Panc1 (cell line): ENCODE measurements around the gene HLA-A. TPM values are rescaled to one million over a fixed set of nuclear protein-coding genes. Genes with fewer than 3 reads are reported as not detected.

Experiments used
- ATAC-seq: fragments of 200-7000 bp; cut with Tn5 transposase; 2 replicates; pipeline ENCODE4 v1.9.1; 2020; ENCODE audit warnings: mild to moderate bottlenecking, moderate library complexity
- BruUV-seq: library from RNA; stranded (reverse); fragments of 400-500 nt; replicated peaks from 2 replicates; lab custom pipeline; 2021; lab: Mats Ljungman, UMichigan
- CTCF ChIA-PET: fragments of 300-600 bp; sonication (Branson Sonifier 250); formaldehyde crosslinking; loops from one replicate; lab custom pipeline; 2022; ENCODE audit warnings: antibody characterized with exemption; lab: Charles Lee
- POLR2A ChIA-PET: fragments of 300-600 bp; sonication (Branson Sonifier 250); formaldehyde crosslinking; loops from one replicate; lab custom pipeline; 2022; ENCODE audit warnings: antibody characterized with exemption; lab: Charles Lee
- DNase-seq: peaks from one replicate; pipeline ENCODE4 v3.0.0-alpha.2; 2010; ENCODE audit warnings: low read depth, low spot score
- H3K27ac ChIP-seq: 2 replicates; pipeline ENCODE4 v1.5.1; 2011; ENCODE audit warnings: mild to moderate bottlenecking, low read length, inconsistent platforms
- H3K27me3 ChIP-seq: fragments of 200-500 bp; sonication (Bioruptor generic); 2 replicates; pipeline ENCODE4 v1.6.0; 2014; ENCODE audit warnings: low read length, inconsistent platforms; ENCODE audit not compliant: control insufficient read depth, insufficient read depth
- H3K36me3 ChIP-seq: fragments of 200-500 bp; sonication (Bioruptor generic); 2 replicates; pipeline ENCODE4 v1.5.1; 2014; ENCODE audit warnings: inconsistent platforms, mild to moderate bottlenecking, low read length, moderate library complexity; ENCODE audit not compliant: control insufficient read depth, insufficient read depth
- H3K4me1 ChIP-seq: 2 replicates; pipeline ENCODE4 v1.5.1; 2011; ENCODE audit warnings: inconsistent platforms, mild to moderate bottlenecking, low read length, moderate library complexity; ENCODE audit not compliant: control insufficient read depth, insufficient read depth
- H3K4me3 ChIP-seq, 2 experiments: 2 replicates each; pipeline ENCODE4 v1.5.1; 2011 to 2012; ENCODE audit warnings: low read depth in 2 of 2, low read length in 2 of 2, mild to moderate bottlenecking in 2 of 2, inconsistent platforms in 1 of 2, moderate library complexity in 1 of 2
- H3K9me3 ChIP-seq: fragments of 200-500 bp; sonication (Bioruptor generic); 2 replicates; pipeline ENCODE4 v1.5.1; 2014; ENCODE audit warnings: low read depth, mild to moderate bottlenecking, inconsistent platforms, low read length, moderate library complexity; ENCODE audit not compliant: control insufficient read depth, insufficient read depth
- POLR2AphosphoS5 ChIP-seq: IDR thresholded peaks from 2 replicates; pipeline ENCODE4 v1.6.1; 2012; ENCODE audit warnings: mild to moderate bottlenecking, low read depth, low read length, moderate library complexity
- SIN3A ChIP-seq: IDR thresholded peaks from 2 replicates; pipeline ENCODE4 v1.6.1; 2012; ENCODE audit warnings: low read depth, mild to moderate bottlenecking, low read length, moderate library complexity, borderline replicate concordance; ENCODE audit not compliant: insufficient read depth
- TCF7L2 ChIP-seq: IDR thresholded peaks from 2 replicates; pipeline ENCODE4 v1.6.1; 2011; ENCODE audit warnings: mild to moderate bottlenecking, low read depth, low read length, inconsistent platforms
- in situ Hi-C: cut with HindIII; loops from 2 replicates; pipeline ENCODE4 v1.10.0; 2016; ENCODE audit warnings: low sequenced_read_pairs, low pct_unique_long_range_greater_than_20kb
- intact Hi-C: fragments of 100-400 bp; cut with micrococcal nuclease; formaldehyde crosslinking; loops from one replicate; pipeline ENCODE4 v1.10.0; 2022; ENCODE audit not compliant: unreplicated experiment
- total RNA-seq: library from RNA; stranded (reverse); gene quantifications from one replicate; pipeline ENCODE4 v1.2.1, GENCODE V29; 2021; ENCODE audit not compliant: unreplicated experiment
- TF ChIP-seq, protein P1 (sequence below), 2 experiments: IDR thresholded peaks; 2 replicates each; pipeline ENCODE4 v1.6.1; 2011 to 2012; ENCODE audit warnings: low read depth in 2 of 2, control low read depth in 1 of 2, low read length in 1 of 2, mild to moderate bottlenecking in 1 of 2, moderate library complexity in 1 of 2; ENCODE audit not compliant: insufficient read depth in 1 of 2
- TF ChIP-seq, protein P2 (sequence below): fragments of 450-650 bp; IDR thresholded peaks from 2 replicates; pipeline ENCODE4 v1.5.1; 2017; ENCODE audit warnings: mild to moderate bottlenecking

The HLA-A gene
- total RNA-seq, 1 experiment from 2014 or later, result 397 TPM

DNA sequence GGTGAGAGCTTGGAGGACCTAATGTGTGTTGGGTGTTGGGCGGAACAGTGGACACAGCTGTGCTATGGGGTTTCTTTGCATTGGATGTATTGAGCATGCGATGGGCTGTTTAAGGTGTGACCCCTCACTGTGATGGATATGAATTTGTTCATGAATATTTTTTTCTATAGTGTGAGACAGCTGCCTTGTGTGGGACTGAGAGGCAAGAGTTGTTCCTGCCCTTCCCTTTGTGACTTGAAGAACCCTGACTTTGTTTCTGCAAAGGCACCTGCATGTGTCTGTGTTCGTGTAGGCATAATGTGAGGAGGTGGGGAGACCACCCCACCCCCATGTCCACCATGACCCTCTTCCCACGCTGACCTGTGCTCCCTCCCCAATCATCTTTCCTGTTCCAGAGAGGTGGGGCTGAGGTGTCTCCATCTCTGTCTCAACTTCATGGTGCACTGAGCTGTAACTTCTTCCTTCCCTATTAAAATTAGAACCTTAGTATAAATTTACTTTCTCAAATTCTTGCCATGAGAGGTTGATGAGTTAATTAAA lies 3.0 kb downstream of the HLA-A start:
- ATAC-seq, result no peak
- H3K27me3 ChIP-seq, result no peaks in the 10 kb centered on the region
- DNase-seq, result no peak
- in situ Hi-C loops, result no loop called here
- no peak overlapping the region for H3K27ac ChIP-seq
- H3K36me3 ChIP-seq, result no peaks in the 10 kb centered on the region
- POLR2A ChIA-PET, result no interaction called here
- intact Hi-C loops, result no loop called here
- no peak overlapping the region for H3K4me3 ChIP-seq
- CTCF ChIA-PET, result no interaction called here
- TF ChIP-seq, protein P1, sequence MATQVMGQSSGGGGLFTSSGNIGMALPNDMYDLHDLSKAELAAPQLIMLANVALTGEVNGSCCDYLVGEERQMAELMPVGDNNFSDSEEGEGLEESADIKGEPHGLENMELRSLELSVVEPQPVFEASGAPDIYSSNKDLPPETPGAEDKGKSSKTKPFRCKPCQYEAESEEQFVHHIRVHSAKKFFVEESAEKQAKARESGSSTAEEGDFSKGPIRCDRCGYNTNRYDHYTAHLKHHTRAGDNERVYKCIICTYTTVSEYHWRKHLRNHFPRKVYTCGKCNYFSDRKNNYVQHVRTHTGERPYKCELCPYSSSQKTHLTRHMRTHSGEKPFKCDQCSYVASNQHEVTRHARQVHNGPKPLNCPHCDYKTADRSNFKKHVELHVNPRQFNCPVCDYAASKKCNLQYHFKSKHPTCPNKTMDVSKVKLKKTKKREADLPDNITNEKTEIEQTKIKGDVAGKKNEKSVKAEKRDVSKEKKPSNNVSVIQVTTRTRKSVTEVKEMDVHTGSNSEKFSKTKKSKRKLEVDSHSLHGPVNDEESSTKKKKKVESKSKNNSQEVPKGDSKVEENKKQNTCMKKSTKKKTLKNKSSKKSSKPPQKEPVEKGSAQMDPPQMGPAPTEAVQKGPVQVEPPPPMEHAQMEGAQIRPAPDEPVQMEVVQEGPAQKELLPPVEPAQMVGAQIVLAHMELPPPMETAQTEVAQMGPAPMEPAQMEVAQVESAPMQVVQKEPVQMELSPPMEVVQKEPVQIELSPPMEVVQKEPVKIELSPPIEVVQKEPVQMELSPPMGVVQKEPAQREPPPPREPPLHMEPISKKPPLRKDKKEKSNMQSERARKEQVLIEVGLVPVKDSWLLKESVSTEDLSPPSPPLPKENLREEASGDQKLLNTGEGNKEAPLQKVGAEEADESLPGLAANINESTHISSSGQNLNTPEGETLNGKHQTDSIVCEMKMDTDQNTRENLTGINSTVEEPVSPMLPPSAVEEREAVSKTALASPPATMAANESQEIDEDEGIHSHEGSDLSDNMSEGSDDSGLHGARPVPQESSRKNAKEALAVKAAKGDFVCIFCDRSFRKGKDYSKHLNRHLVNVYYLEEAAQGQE (IDR thresholded peaks at IDR 0.05; ENCODE audit: insufficient read depth in 1 of 2, low read depth in 2 of 2, low read length in 1 of 2), result no peak
- H3K4me1 ChIP-seq, result peaks cover 4% of the 10 kb centered on the region
- no peaks in the 10 kb centered on the region for H3K9me3 ChIP-seq
- no TSS peak for BruUV-seq

DNA sequence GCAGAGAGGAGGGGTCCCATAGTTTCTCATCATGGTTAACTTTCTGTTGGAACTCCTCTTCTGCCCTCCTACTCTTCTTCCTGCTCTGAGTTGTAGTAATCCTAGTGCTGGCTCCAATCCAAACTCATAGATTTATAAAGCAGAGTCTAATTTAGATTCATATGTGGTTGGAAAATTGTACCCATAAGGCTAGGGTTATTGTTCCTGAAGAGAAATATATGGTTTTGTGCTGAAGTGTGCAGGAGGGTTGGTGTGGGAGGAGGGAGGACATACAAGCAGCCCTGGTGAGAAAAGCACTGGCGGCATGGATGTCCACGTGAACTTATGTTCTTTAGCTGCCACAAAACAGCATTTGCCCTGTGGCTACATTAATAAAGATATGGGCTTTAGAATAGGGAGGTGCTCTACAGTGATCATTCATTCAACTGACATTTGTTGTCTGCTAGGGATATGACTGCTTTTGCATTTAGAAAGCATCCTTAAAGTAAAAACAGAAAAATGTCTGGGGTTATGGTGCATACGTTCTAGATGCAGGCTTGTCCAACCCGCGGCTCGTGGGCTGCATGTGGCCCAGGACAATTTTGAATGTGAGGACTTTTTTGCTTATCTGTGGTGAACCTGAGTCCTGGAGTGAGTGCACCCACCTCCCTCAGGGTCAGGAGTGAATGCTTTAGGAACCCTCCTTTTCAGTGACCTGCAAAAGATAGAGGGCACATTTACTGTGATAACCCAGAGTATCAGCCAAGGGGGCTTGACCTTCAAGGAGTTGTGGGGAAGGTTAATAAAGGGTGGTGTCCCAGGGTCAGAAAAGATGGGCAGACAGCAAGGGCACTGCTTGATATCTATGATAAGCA lies 4.1 kb downstream of the HLA-A start:
- H3K36me3 ChIP-seq, result no peaks in the 10 kb centered on the region
- CTCF ChIA-PET, result interaction anchor here (0.7 kb wide), 1 partner anchor 197 kb away, joined by 4 read pairs; no protein-coding TSS in a partner anchor
- BruUV-seq, result no TSS peak
- intact Hi-C loops, result no loop called here
- H3K9me3 ChIP-seq, result no peaks in the 10 kb centered on the region
- POLR2A ChIA-PET, result no interaction called here
- no peak overlapping the region for H3K4me3 ChIP-seq
- ATAC-seq, result no peak
- no peak for DNase-seq
- TF ChIP-seq POLR2AphosphoS5 (no peak), TCF7L2 (no peak), SIN3A (no peak)
- TF ChIP-seq, protein P1 (IDR thresholded peaks at IDR 0.05; ENCODE audit: insufficient read depth in 1 of 2, low read depth in 2 of 2, low read length in 1 of 2), result no peak
- TF ChIP-seq, protein P2, sequence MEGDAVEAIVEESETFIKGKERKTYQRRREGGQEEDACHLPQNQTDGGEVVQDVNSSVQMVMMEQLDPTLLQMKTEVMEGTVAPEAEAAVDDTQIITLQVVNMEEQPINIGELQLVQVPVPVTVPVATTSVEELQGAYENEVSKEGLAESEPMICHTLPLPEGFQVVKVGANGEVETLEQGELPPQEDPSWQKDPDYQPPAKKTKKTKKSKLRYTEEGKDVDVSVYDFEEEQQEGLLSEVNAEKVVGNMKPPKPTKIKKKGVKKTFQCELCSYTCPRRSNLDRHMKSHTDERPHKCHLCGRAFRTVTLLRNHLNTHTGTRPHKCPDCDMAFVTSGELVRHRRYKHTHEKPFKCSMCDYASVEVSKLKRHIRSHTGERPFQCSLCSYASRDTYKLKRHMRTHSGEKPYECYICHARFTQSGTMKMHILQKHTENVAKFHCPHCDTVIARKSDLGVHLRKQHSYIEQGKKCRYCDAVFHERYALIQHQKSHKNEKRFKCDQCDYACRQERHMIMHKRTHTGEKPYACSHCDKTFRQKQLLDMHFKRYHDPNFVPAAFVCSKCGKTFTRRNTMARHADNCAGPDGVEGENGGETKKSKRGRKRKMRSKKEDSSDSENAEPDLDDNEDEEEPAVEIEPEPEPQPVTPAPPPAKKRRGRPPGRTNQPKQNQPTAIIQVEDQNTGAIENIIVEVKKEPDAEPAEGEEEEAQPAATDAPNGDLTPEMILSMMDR, result no peak
- H3K27me3 ChIP-seq, result no peaks in the 10 kb centered on the region
- H3K4me1 ChIP-seq, result peaks cover 3% of the 10 kb centered on the region
- in situ Hi-C loops, result no loop called here
- H3K27ac ChIP-seq, result no peak overlapping the region
